K562 (cell line): Measurements from ENCODE around the gene EXOC7. TPM values are rescaled to one million over a fixed set of nuclear protein-coding genes. Genes with fewer than 3 reads are reported as not detected.

Experiments
- ATAC-seq: fragments of 200-7000 bp; cut with Tn5 transposase; 3 replicates; pipeline ENCODE4 v1.9.1; 2020; ENCODE audit warnings: moderate library complexity
- BruUV-seq: library from RNA; stranded (reverse); fragments of 400-500 nt; replicated peaks from 2 replicates; lab custom pipeline; 2021; lab: Mats Ljungman, UMichigan
- CTCF ChIA-PET: fragments of 300-600 bp; formaldehyde crosslinking; extraction: SDS; loops from one replicate; lab custom pipeline; 2021; ENCODE audit warnings: low intra/inter-chr PET ratio; lab: Yijun Ruan, JAX
- POLR2A ChIA-PET: fragments of 300-600, 350-650 bp; sonication (Branson Sonifier 250); formaldehyde crosslinking; extraction: SDS; loops from one replicate; lab custom pipeline; 2021; ENCODE audit warnings: antibody characterized with exemption, inconsistent platforms; lab: Yijun Ruan, JAX
- DNase-seq, 4 experiments: peaks; one replicate each; pipeline versions ENCODE4 v3.0.0 to v3.0.0-alpha.2; 2011 to 2018; ENCODE audit warnings: low spot score in 3 of 4, mixed read lengths in 3 of 4; ENCODE audit errors: extremely low read depth in 1 of 4
- FAIRE-seq: peaks from 2 replicates; lab custom pipeline; 2011; peaks lifted over from hg19 to GRCh38; lab: Jason Lieb, UNC
- H2AFZ ChIP-seq: 2 replicates; pipeline ENCODE4 v1.6.0; 2011; ENCODE audit warnings: low read depth, low read length, control low read depth, inconsistent platforms
- H3K27ac ChIP-seq: fragments of 200-600 bp; 3 replicates; pipeline ENCODE4 v1.8.0; 2011; ENCODE audit warnings: low read depth, mild to moderate bottlenecking, control low read depth, inconsistent platforms, low read length, moderate library complexity, mixed read lengths; ENCODE audit errors: extremely low read depth
- H3K27me3 ChIP-seq, 2 experiments: fragments of 300-600 bp in 1 of 2; 2 replicates in 1 of 2; 3 replicates in 1 of 2; pipeline versions ENCODE4 v1.6.0 to v1.8.0; 2011; ENCODE audit warnings: inconsistent platforms in 2 of 2, low read length in 2 of 2, mild to moderate bottlenecking in 1 of 2, mixed read lengths in 1 of 2, moderate library complexity in 1 of 2; ENCODE audit not compliant: control insufficient read depth in 2 of 2, insufficient read depth in 2 of 2
- H3K36me3 ChIP-seq: fragments of 300-600 bp; 3 replicates; pipeline ENCODE4 v1.8.0; 2011; ENCODE audit warnings: mild to moderate bottlenecking, low read length, inconsistent platforms; ENCODE audit not compliant: control insufficient read depth, insufficient read depth
- H3K4me1 ChIP-seq, 2 experiments: fragments of 200-600 bp in 1 of 2; replicated peaks in 1 of 2; 2 replicates in 1 of 2; 3 replicates in 1 of 2; pipeline versions ENCODE4 v1.5.1 to v1.8.0; 2011; ENCODE audit warnings: inconsistent platforms in 2 of 2, low read length in 2 of 2, mild to moderate bottlenecking in 1 of 2, mixed read lengths in 1 of 2, moderate library complexity in 1 of 2; ENCODE audit not compliant: control insufficient read depth in 2 of 2, insufficient read depth in 2 of 2
- H3K4me2 ChIP-seq: 2 replicates; pipeline ENCODE4 v1.6.1; 2011; ENCODE audit warnings: low read length, control low read depth, inconsistent platforms, mixed read lengths; ENCODE audit not compliant: insufficient read depth
- H3K4me3 ChIP-seq: fragments of 200-600 bp; sonication (generic), shearing (Covaris generic); 2 replicates; pipeline ENCODE4 v1.5.1; 2016; ENCODE audit warnings: control low read depth, inconsistent platforms
- H3K79me2 ChIP-seq: fragments of 200-600 bp; 3 replicates; pipeline ENCODE4 v1.8.0; 2011; ENCODE audit warnings: low read length, inconsistent platforms; ENCODE audit not compliant: control insufficient read depth, insufficient read depth
- H3K9ac ChIP-seq, 2 experiments: 2 replicates each; pipeline versions ENCODE4 v1.6.0 to v1.6.1; 2011; ENCODE audit warnings: low read depth in 2 of 2, low read length in 2 of 2, control low read depth in 1 of 2, inconsistent platforms in 1 of 2, mild to moderate bottlenecking in 1 of 2, mixed read lengths in 1 of 2; ENCODE audit not compliant: insufficient read depth in 1 of 2
- H3K9me1 ChIP-seq: one replicate; pipeline ENCODE4 v1.6.0; 2011; ENCODE audit warnings: inconsistent platforms, mild to moderate bottlenecking, low read length, moderate library complexity; ENCODE audit not compliant: control insufficient read depth, insufficient read depth
- H3K9me3 ChIP-seq: replicated peaks from 2 replicates; pipeline ENCODE4 v1.5.1; 2011; ENCODE audit warnings: low read depth, low read length, inconsistent platforms; ENCODE audit not compliant: control insufficient read depth, insufficient read depth
- H4K20me1 ChIP-seq: replicated peaks from 2 replicates; pipeline ENCODE4 v1.6.1; 2011; ENCODE audit warnings: low read length, inconsistent platforms, mixed read lengths; ENCODE audit not compliant: control insufficient read depth, insufficient read depth
- CBFA2T3 ChIP-seq: fragments of 450-650 bp; IDR thresholded peaks from 2 replicates; pipeline ENCODE4 v1.6.1; 2017
- CBFB ChIP-seq: sonication (generic); formaldehyde crosslinking; IDR thresholded peaks from 2 replicates; pipeline ENCODE4 v1.4.0; 2020; ENCODE audit warnings: mild to moderate bottlenecking, missing genetic modification reagents
- DACH1 ChIP-seq: fragments of 450-650 bp; IDR thresholded peaks from 2 replicates; pipeline ENCODE4 v1.6.1; 2018; ENCODE audit not compliant: partially characterized antibody
- FOXK1 ChIP-seq: sonication (generic); formaldehyde crosslinking; IDR thresholded peaks from 2 replicates; pipeline ENCODE4 v1.8.0; 2022; ENCODE audit warnings: missing genetic modification reagents, mild to moderate bottlenecking, borderline replicate concordance
- HDAC8 ChIP-seq: fragments of 450-650 bp; IDR thresholded peaks from 2 replicates; pipeline ENCODE4 v1.6.1; 2016; ENCODE audit warnings: mild to moderate bottlenecking, missing genetic modification characterization, moderate library complexity, missing compliant biosample characterization
- HEY1 ChIP-seq: fragments of 250-450 bp; sonication (Bioruptor Pico); IDR thresholded peaks from 2 replicates; pipeline ENCODE4 v1.5.0; 2020; ENCODE audit warnings: mild to moderate bottlenecking, moderate library complexity, borderline replicate concordance
- JUND ChIP-seq, 2 experiments: IDR thresholded peaks; 2 replicates in 1 of 2; 3 replicates in 1 of 2; pipeline ENCODE4 v1.6.1; 2011; ENCODE audit warnings: borderline replicate concordance in 2 of 2, low read depth in 2 of 2, low read length in 2 of 2, improper control_type of control experiment in 1 of 2, missing biosample characterization in 1 of 2, missing genetic modification characterization in 1 of 2, missing genetic modification reagents in 1 of 2
- PKNOX1 ChIP-seq: fragments of 450-650 bp; IDR thresholded peaks from 2 replicates; pipeline ENCODE4 v1.6.1; 2016
- PPARD ChIP-seq: fragments of 250-450 bp; sonication (Bioruptor Pico); IDR thresholded peaks from 2 replicates; pipeline ENCODE4 v1.8.0; 2022; ENCODE audit warnings: inconsistent platforms, mild to moderate bottlenecking, moderate library complexity
- SMARCC2 ChIP-seq: fragments of 450-650 bp; IDR thresholded peaks from 2 replicates; pipeline ENCODE4 v1.6.1; 2017; ENCODE audit warnings: antibody characterized with exemption, moderate library complexity, mild to moderate bottlenecking, low read depth
- SRSF9 ChIP-seq: fragments of 200-400 bp; formaldehyde crosslinking; IDR thresholded peaks from 2 replicates; pipeline ENCODE4 v1.6.1; 2017; ENCODE audit warnings: low read depth, low read length, borderline replicate concordance
- ZKSCAN3 ChIP-seq: fragments of 250-450 bp; sonication (Bioruptor Pico); IDR thresholded peaks from 2 replicates; pipeline ENCODE4 v1.4.0; 2020
- ZNF717 ChIP-seq: fragments of 250-450 bp; sonication (Bioruptor Pico); IDR thresholded peaks from 2 replicates; pipeline ENCODE4 v1.5.0; 2021
- ZNF79 ChIP-seq: fragments of 250-450 bp; sonication (Bioruptor Pico); IDR thresholded peaks from 2 replicates; pipeline ENCODE4 v1.4.0; 2020; ENCODE audit warnings: low read depth, mild to moderate bottlenecking, moderate library complexity
- WGBS: fragments of 100-300 bp; shearing (Covaris generic); methylation state at CpG from one replicate; pipeline ENCODE4 v1.1.6; 2016; ENCODE audit warnings: low coverage, mixed read lengths; ENCODE audit not compliant: insufficient coverage; ENCODE audit errors: missing lambda C conversion rate; 5-methylcytosine and 5-hydroxymethylcytosine counted together
- in situ Hi-C: fragments of 300-500 bp; cut with MboI; formaldehyde crosslinking; loops from 4 replicates; pipeline ENCODE4 v1.15.0; 2018; ENCODE audit warnings: inconsistent platforms, mixed read lengths
- intact Hi-C: fragments of 100-400 bp; cut with micrococcal nuclease; formaldehyde crosslinking; loops from 2 replicates; pipeline ENCODE4 v1.14.2; 2022
- polyA plus RNA-seq, 8 experiments: library from polyadenylated mRNA; depleted of rRNA in 4 of 8; stranded (reverse) in 5 of 8; unstranded in 3 of 8; fragments of >200 nt; fragmentation: Nextera tagmentation in 2 of 8; fragmentation: Illumina TruSeq in 1 of 8; extraction: Ambion mirVana in 2 of 8; extraction: Trizol in 1 of 8; gene quantifications; 2 replicates each; pipeline versions ENCODE4 v1.2.1 to v1.2.3, GENCODE V29; 2011 to 2014; ENCODE audit warnings: inconsistent platforms in 1 of 8, missing spikeins in 1 of 8
- total RNA-seq, 7 experiments: library from RNA; depleted of rRNA in 6 of 7; stranded (reverse); fragments of >200 nt in 6 of 7; fragmentation: Illumina TruSeq in 2 of 7; extraction: Trizol in 2 of 7; gene quantifications; 2 replicates each; pipeline versions ENCODE4 v1.2.1 to v1.2.3, GENCODE V29; 2011 to 2021; ENCODE audit warnings: low replicate concordance in 1 of 7

The EXOC7 gene
- total and polyA plus RNA-seq, 9 of the 15 experiments (the other 6 are each of a cell fraction or from before 2014, with no cell fraction given) = 18.6 to 57.0 (median 35.0) TPM

DNA sequence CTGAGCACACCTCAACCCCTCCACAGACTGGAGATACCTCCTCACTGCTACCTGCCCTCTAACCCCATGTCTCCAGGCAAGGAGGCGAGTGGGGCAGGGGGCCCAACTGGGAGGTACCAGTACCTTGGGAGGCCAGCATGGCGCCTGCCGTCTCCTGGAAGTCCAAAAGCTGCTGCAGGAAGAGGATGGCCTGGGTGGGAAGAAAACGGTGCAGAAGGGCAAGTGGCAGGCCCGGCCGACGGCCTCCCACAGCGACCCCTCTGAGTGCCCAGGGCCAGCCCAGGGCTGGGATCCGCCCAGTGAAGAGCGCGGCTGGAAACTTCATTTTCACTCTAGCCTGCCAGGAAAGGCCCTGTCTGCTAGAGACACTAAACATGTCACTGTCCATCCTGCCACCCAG lies 16.1 kb downstream of the EXOC7 start (continued):
- TF ChIP-seq JUND (IDR thresholded peaks at IDR 0.05; ENCODE audit: borderline replicate concordance, low read depth, low read length) (no peak), JUND (tag; IDR thresholded peaks at IDR 0.05; ENCODE audit: borderline replicate concordance, low read depth, low read length) (no peak), SMARCC2 (no peak), ZKSCAN3 (CRISPR knock-in tag) (no peak), ZNF717 (no peak), FOXK1 (CRISPR knock-in tag) (no peak), ZNF79 (CRISPR knock-in tag) (no peak), HEY1 (no peak), CBFB (no peak), PPARD (CRISPR knock-in tag) (no peak)

DNA sequence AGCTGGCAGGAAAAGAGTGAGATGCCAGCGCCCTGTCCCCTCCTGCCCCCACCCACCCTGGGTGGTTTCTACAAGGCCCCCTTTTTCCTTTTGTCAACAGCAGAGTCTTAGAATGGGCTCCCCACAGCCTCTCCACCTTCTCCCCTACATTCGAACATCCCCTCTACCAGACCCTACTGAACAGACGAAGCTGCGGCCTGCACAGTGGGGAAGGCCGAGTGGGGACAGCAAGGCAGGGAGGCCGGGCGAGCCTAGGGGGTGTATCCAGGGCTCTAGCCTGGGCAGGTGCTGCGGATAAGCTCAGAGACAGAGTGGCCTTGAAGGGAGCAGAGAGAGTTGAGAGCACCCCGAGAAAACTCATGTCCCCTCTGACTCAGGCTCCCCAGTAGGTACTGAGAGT lies 17.2 kb downstream of the EXOC7 start:
- in situ Hi-C loops (no loop called here), intact Hi-C loops (no loop called here)
- Histone ChIP-seq H3K27me3 (no peaks in the 10 kb centered on the region), H3K9me3 (no peaks in the 10 kb centered on the region), H3K4me1 (peaks cover 0 to 20% of the 10 kb centered on the region in 2 experiments; a peak in 1 of 5 replicates), H4K20me1 (0 out of 2 replicates have a peak, but pooled peaks cover 5% of the 10 kb centered on the region), H2AFZ (no peak overlapping the region), H3K79me2 (no peaks in the 10 kb centered on the region), H3K4me2 (no peak overlapping the region), H3K36me3 (peaks cover 79% of the 10 kb centered on the region; the same call in 2 of the 3 replicates), H3K4me3 (no peak overlapping the region), H3K9ac (peak overlapping the region in 1 of 2 experiments; percentile 17; a peak in 1 of 4 replicates), H3K9me1 (no peaks in the 10 kb centered on the region), H3K27ac (no peak overlapping the region)
- ChIA-PET POLR2A (interaction anchor here (1.2 to 1.4 kb wide), 3 partner anchors 8 to 14 kb away, joined by 4 read pairs; partner anchors contain the start of gene SRP68), CTCF (no interaction called here)
- FAIRE-seq (no peak), ATAC-seq (no peak), DNase-seq (no peak)
- TF ChIP-seq DACH1 (no peak), CBFA2T3 (no peak), SRSF9 (no peak), HDAC8 (tag) (no peak), PKNOX1 (no peak)
- no TSS peak for BruUV-seq
- 87% methylated on average over 7 of the region's 9 CpGs for WGBS
